GM23338 (cell line): Measurements from ENCODE around the gene SUN2.

Source experiments
- JUNB ChIP-seq: IDR thresholded peaks from one replicate; pipeline ENCODE4 v1.6.1; 2016; ENCODE audit warnings: antibody characterized with exemption; ENCODE audit not compliant: unreplicated experiment
- TF ChIP-seq, protein P1 (sequence below), 2 experiments: fragments of 200-600 bp in 1 of 2; sonication (generic) in 1 of 2; conservative IDR thresholded peaks; 2 replicates each; pipeline versions ENCODE4 v1.5.1 to v1.6.1; 2016 to 2017; ENCODE audit warnings: antibody characterized with exemption in 2 of 2, low read depth in 2 of 2, mild to moderate bottlenecking in 2 of 2, moderate library complexity in 1 of 2

DNA sequence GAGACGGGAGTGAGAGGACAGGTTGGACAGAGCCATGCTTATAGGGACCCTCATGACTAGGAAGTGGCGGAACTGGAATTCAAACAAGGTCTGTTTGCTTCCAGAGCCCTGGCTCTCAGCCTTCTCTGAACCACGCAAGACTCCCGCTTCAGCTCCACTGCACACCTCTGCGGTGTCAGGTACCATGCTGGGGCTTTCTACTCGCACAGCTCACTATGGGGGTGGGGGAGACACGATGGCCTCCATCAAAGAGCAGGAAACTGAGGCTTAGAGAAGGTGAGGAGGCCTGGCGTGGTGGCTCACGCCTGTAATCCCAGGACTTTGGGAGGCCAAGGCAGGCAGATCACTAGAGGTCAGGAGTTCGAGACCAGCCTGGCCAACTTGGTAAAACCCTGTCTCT is 14.2 kb downstream of the SUN2 start:
- TF ChIP-seq, protein P1, sequence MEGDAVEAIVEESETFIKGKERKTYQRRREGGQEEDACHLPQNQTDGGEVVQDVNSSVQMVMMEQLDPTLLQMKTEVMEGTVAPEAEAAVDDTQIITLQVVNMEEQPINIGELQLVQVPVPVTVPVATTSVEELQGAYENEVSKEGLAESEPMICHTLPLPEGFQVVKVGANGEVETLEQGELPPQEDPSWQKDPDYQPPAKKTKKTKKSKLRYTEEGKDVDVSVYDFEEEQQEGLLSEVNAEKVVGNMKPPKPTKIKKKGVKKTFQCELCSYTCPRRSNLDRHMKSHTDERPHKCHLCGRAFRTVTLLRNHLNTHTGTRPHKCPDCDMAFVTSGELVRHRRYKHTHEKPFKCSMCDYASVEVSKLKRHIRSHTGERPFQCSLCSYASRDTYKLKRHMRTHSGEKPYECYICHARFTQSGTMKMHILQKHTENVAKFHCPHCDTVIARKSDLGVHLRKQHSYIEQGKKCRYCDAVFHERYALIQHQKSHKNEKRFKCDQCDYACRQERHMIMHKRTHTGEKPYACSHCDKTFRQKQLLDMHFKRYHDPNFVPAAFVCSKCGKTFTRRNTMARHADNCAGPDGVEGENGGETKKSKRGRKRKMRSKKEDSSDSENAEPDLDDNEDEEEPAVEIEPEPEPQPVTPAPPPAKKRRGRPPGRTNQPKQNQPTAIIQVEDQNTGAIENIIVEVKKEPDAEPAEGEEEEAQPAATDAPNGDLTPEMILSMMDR (conservative IDR thresholded peaks at IDR 0.05; ENCODE audit: low read depth in 2 of 2): no peak
- no peak for TF ChIP-seq JUNB
